H9 (cell line): ENCODE results near the gene TMEM178B. TPM values are rescaled to one million over a fixed set of nuclear protein-coding genes. Genes with fewer than 3 reads are reported as not detected.

Experiments
- DNase-seq: peaks from one replicate; pipeline ENCODE4 v3.0.0-alpha.2; 2017
- H2AFZ ChIP-seq: one replicate; pipeline ENCODE4 v1.6.1; 2013; ENCODE audit warnings: mild to moderate bottlenecking, low read length, control low read depth, moderate library complexity
- H2AK5ac ChIP-seq: 2 replicates; pipeline ENCODE4 v1.6.1; 2013; ENCODE audit warnings: low read length, control low read depth, mixed read lengths; ENCODE audit not compliant: insufficient read length
- H2BK120ac ChIP-seq: one replicate; pipeline ENCODE4 v1.6.1; 2013; ENCODE audit warnings: low read depth, mild to moderate bottlenecking, low read length, control low read depth, inconsistent platforms; ENCODE audit not compliant: poor library complexity, severe bottlenecking
- H2BK12ac ChIP-seq: 2 replicates; pipeline ENCODE4 v1.6.1; 2013; ENCODE audit warnings: low read length, control low read depth, mixed read lengths, low read depth; ENCODE audit not compliant: insufficient read length
- H2BK15ac ChIP-seq: 2 replicates; pipeline ENCODE4 v1.6.1; 2013; ENCODE audit warnings: low read depth, low read length, control low read depth
- H2BK20ac ChIP-seq: one replicate; pipeline ENCODE4 v1.6.1; 2013; ENCODE audit warnings: low read depth, mild to moderate bottlenecking, low read length, control low read depth, inconsistent platforms; ENCODE audit not compliant: poor library complexity, severe bottlenecking
- H2BK5ac ChIP-seq: 2 replicates; pipeline ENCODE4 v1.6.1; 2013; ENCODE audit warnings: low read length, control low read depth, mixed read lengths; ENCODE audit not compliant: insufficient read length
- H3K14ac ChIP-seq: 2 replicates; pipeline ENCODE4 v1.6.1; 2013; ENCODE audit warnings: low read length, control low read depth; ENCODE audit not compliant: insufficient read depth
- H3K18ac ChIP-seq: 2 replicates; pipeline ENCODE4 v1.6.1; 2013; ENCODE audit warnings: low read depth, mild to moderate bottlenecking, mixed read lengths, low read length, control low read depth; ENCODE audit not compliant: insufficient read length
- H3K23ac ChIP-seq: 2 replicates; pipeline ENCODE4 v1.6.1; 2013; ENCODE audit warnings: low read length, control low read depth, mixed read lengths, low read depth; ENCODE audit not compliant: insufficient read length
- H3K23me2 ChIP-seq: 2 replicates; pipeline ENCODE4 v1.6.1; 2013; ENCODE audit warnings: low read depth, mild to moderate bottlenecking, mixed read lengths, low read length, control low read depth; ENCODE audit not compliant: insufficient read length, poor library complexity, severe bottlenecking
- H3K27ac ChIP-seq: 2 replicates; pipeline ENCODE4 v1.5.1; 2013; ENCODE audit warnings: low read length, control low read depth, mixed read lengths, low read depth; ENCODE audit not compliant: insufficient read length
- H3K27me3 ChIP-seq: 2 replicates; pipeline ENCODE4 v1.6.1; 2013; ENCODE audit warnings: low read length, control low read depth, inconsistent platforms; ENCODE audit not compliant: insufficient read depth
- H3K4ac ChIP-seq: 2 replicates; pipeline ENCODE4 v1.6.1; 2013; ENCODE audit warnings: low read depth, mild to moderate bottlenecking, control low read depth, inconsistent platforms, low read length, moderate library complexity
- H3K4me1 ChIP-seq: 2 replicates; pipeline ENCODE4 v1.6.1; 2013; ENCODE audit warnings: low read length, control low read depth, inconsistent platforms; ENCODE audit not compliant: insufficient read depth
- H3K4me2 ChIP-seq: 2 replicates; pipeline ENCODE4 v1.6.1; 2013; ENCODE audit warnings: low read length, control low read depth, mixed read lengths; ENCODE audit not compliant: insufficient read length, insufficient read depth
- H3K56ac ChIP-seq: 2 replicates; pipeline ENCODE4 v1.6.1; 2013; ENCODE audit warnings: low read depth, mild to moderate bottlenecking, mixed read lengths, low read length, control low read depth; ENCODE audit not compliant: insufficient read length
- H3K79me1 ChIP-seq: 2 replicates; pipeline ENCODE4 v1.6.1; 2013; ENCODE audit warnings: low read depth, mild to moderate bottlenecking, moderate library complexity, low read length, control low read depth, inconsistent platforms; ENCODE audit not compliant: insufficient read depth, poor library complexity, severe bottlenecking
- H3K79me2 ChIP-seq: 2 replicates; pipeline ENCODE4 v1.6.1; 2013; ENCODE audit warnings: low read length, control low read depth, inconsistent platforms; ENCODE audit not compliant: insufficient read depth
- H3K9ac ChIP-seq: 2 replicates; pipeline ENCODE4 v1.6.1; 2013; ENCODE audit warnings: low read length, control low read depth, mixed read lengths; ENCODE audit not compliant: insufficient read length; ENCODE audit errors: extremely low read depth
- H3K9me3 ChIP-seq: one replicate; pipeline ENCODE4 v1.6.1; 2013; ENCODE audit warnings: low read depth, low read length, inconsistent platforms; ENCODE audit not compliant: control insufficient read depth
- H3T11ph ChIP-seq: one replicate; pipeline ENCODE4 v1.6.1; 2013; ENCODE audit warnings: mild to moderate bottlenecking, low read length, control low read depth, inconsistent platforms
- H4K20me1 ChIP-seq: one replicate; pipeline ENCODE4 v1.6.1; 2013; ENCODE audit not compliant: control insufficient read depth, insufficient read length, insufficient read depth
- H4K5ac ChIP-seq: 2 replicates; pipeline ENCODE4 v1.6.1; 2013; ENCODE audit warnings: low read depth, mild to moderate bottlenecking, mixed read lengths, low read length, control low read depth; ENCODE audit not compliant: insufficient read length
- H4K8ac ChIP-seq: replicated peaks from 2 replicates; pipeline ENCODE4 v1.6.1; 2013; ENCODE audit warnings: low read length, control low read depth, mixed read lengths, low read depth; ENCODE audit not compliant: insufficient read length
- H4K91ac ChIP-seq: 2 replicates; pipeline ENCODE4 v1.6.1; 2013; ENCODE audit warnings: low read depth, mild to moderate bottlenecking, moderate library complexity, mixed read lengths, low read length, control low read depth; ENCODE audit not compliant: insufficient read length
- H3K27ac Mint-ChIP-seq, 3 experiments: 2 replicates in 2 of 3; 3 replicates in 1 of 3; pipeline ENCODE4 v1.8.0; 2020 to 2021; ENCODE audit warnings: mixed read lengths in 3 of 3, mild to moderate bottlenecking in 1 of 3, moderate library complexity in 1 of 3
- H3K27me3 Mint-ChIP-seq: 2 replicates; pipeline ENCODE4 v1.8.0; 2021; ENCODE audit warnings: low read depth, mild to moderate bottlenecking, moderate library complexity, mixed read lengths
- H3K36me3 Mint-ChIP-seq, 3 experiments: 2 replicates in 2 of 3; 3 replicates in 1 of 3; pipeline ENCODE4 v1.8.0; 2020 to 2021; ENCODE audit warnings: low read depth in 3 of 3, mixed read lengths in 3 of 3; ENCODE audit not compliant: insufficient read depth in 1 of 3
- H3K4me1 Mint-ChIP-seq, 2 experiments: 2 replicates each; pipeline ENCODE4 v1.8.0; 2020; ENCODE audit warnings: mixed read lengths in 2 of 2
- H3K4me3 Mint-ChIP-seq, 2 experiments: 2 replicates in 1 of 2; 3 replicates in 1 of 2; pipeline ENCODE4 v1.8.0; 2020 to 2021; ENCODE audit warnings: mild to moderate bottlenecking in 2 of 2, mixed read lengths in 2 of 2, moderate library complexity in 1 of 2
- H3K9me3 Mint-ChIP-seq, 2 experiments: 2 replicates in 1 of 2; 3 replicates in 1 of 2; pipeline ENCODE4 v1.8.0; 2020; ENCODE audit warnings: mild to moderate bottlenecking in 2 of 2, mixed read lengths in 2 of 2, moderate library complexity in 1 of 2
- CTCF ChIP-seq: fragments of 200-600 bp; sonication (generic); conservative IDR thresholded peaks from 3 replicates; pipeline ENCODE4 v1.8.0; 2021; ENCODE audit warnings: antibody characterized with exemption, mild to moderate bottlenecking
- WGBS: extraction: QIAGEN DNeasy Blood & Tissue Kit; methylation state at CpG from one replicate; pipeline ENCODE4 v1.1.7; 2013; ENCODE audit warnings: missing lambda C conversion rate, low lambda C conversion rate, mixed read lengths; ENCODE audit not compliant: insufficient read length; ENCODE audit errors: extremely low coverage; 5-methylcytosine and 5-hydroxymethylcytosine counted together
- total RNA-seq: library from RNA; stranded (reverse); gene quantifications from 2 replicates; pipeline ENCODE4 v1.2.1, GENCODE V29; 2021

Gene TMEM178B
- total RNA-seq, 1 experiment from 2014 or later: 11.3 TPM

GRCh38 chr7:141359262-141359661 lies 285.4 kb downstream of the TMEM178B start:
- Histone ChIP-seq H2BK12ac (no peak overlapping the region), H3K27me3 (no peaks in the 10 kb centered on the region), H3K79me1 (no peaks in the 10 kb centered on the region), H3K4me1 (peaks cover 2% of the 10 kb centered on the region; the same call in 1 of the 2 replicates), H3K27ac (no peak overlapping the region), H4K91ac (no peak overlapping the region), H3K18ac (no peak overlapping the region), H4K8ac (no peak overlapping the region), H3K23me2 (no peaks in the 10 kb centered on the region), H3T11ph (no peak overlapping the region), H2BK15ac (no peak overlapping the region), H2BK120ac (no peak overlapping the region), H3K14ac (no peak overlapping the region), H3K9me3 (no peaks in the 10 kb centered on the region), H2AFZ (no peak overlapping the region), H3K79me2 (no peaks in the 10 kb centered on the region), H2BK5ac (no peak overlapping the region), H3K23ac (no peak overlapping the region), H3K4me2 (no peak overlapping the region), H4K20me1 (no peaks in the 10 kb centered on the region), H2AK5ac (no peak overlapping the region), H2BK20ac (no peak overlapping the region), H4K5ac (no peak overlapping the region), H3K4ac (no peak overlapping the region), H3K9ac (no peak overlapping the region), H3K56ac (no peak overlapping the region)
- no peak for TF ChIP-seq CTCF
- Mint-ChIP-seq H3K27ac (no peak overlapping the region), H3K27me3 (no peaks in the 10 kb centered on the region), H3K4me1 (peaks cover 25 to 30% of the 10 kb centered on the region in 2 experiments), H3K36me3 (no peaks in the 10 kb centered on the region; a peak in 1 of 7 replicates), H3K9me3 (no peaks in the 10 kb centered on the region), H3K4me3 (no peak overlapping the region)
- no peak for DNase-seq
- WGBS: no CpG with 5 or more reads among the region's 3 CpGs
